GM12878 (cell line): ENCODE data around the gene SCN4A. TPM values are rescaled to one million over a fixed set of nuclear protein-coding genes. Genes with fewer than 3 reads are reported as not detected.
"Not testable (repeated sequence)": the region's sequence is repeated elsewhere in the genome, so short reads cannot be mapped to it uniquely, and the experiment has no call there.

Experiments used
- ATAC-seq: fragments of 200-7000 bp; cut with Tn5 transposase; 3 replicates; pipeline ENCODE4 v1.9.1; 2020; ENCODE audit warnings: mild to moderate bottlenecking, moderate library complexity
- BruUV-seq: library from RNA; stranded (reverse); fragments of 400-500 nt; replicated peaks from 2 replicates; lab custom pipeline; 2021; lab: Mats Ljungman, UMichigan
- CTCF ChIA-PET: fragments of 300-600 bp; sonication (Branson Sonifier 250); formaldehyde crosslinking; extraction: SDS; loops from one replicate; lab custom pipeline; 2021; ENCODE audit warnings: inconsistent platforms; lab: Yijun Ruan, JAX
- POLR2A ChIA-PET: fragments of 350-600 bp; formaldehyde crosslinking; extraction: SDS; loops from one replicate; lab custom pipeline; 2021; ENCODE audit warnings: inconsistent platforms; lab: Charles Lee
- RAD21 ChIA-PET: fragments of 300-600 bp; sonication (Branson Sonifier 250); formaldehyde crosslinking; loops from one replicate; lab custom pipeline; 2023; ENCODE audit warnings: antibody characterized with exemption; ENCODE audit not compliant: unreplicated experiment; lab: Charles Lee
- SMC1A ChIA-PET: fragments of 300-600 bp; sonication (Branson Sonifier 250); formaldehyde crosslinking; loops from one replicate; lab custom pipeline; 2023; ENCODE audit not compliant: unreplicated experiment, uncharacterized antibody; lab: Charles Lee
- DNase-seq: peaks from one replicate; pipeline ENCODE4 v3.0.0-alpha.2; 2011; ENCODE audit warnings: low read depth, low spot score
- FAIRE-seq: peaks from 3 replicates; lab custom pipeline; 2011; peaks lifted over from hg19 to GRCh38; lab: Jason Lieb, UNC
- H2AFZ ChIP-seq: 2 replicates; pipeline ENCODE4 v1.6.0; 2011; ENCODE audit warnings: low read depth, low read length, control low read depth; ENCODE audit not compliant: control insufficient read depth
- H3K27ac ChIP-seq: 2 replicates; pipeline ENCODE4 v1.5.1; 2011; ENCODE audit warnings: control low read depth; ENCODE audit not compliant: control insufficient read depth, insufficient read depth
- H3K27me3 ChIP-seq, 2 experiments: replicated peaks in 1 of 2; 2 replicates each; pipeline versions ENCODE4 v1.6.0 to v1.6.1; 2011; ENCODE audit warnings: low read length in 1 of 2; ENCODE audit not compliant: control insufficient read depth in 2 of 2, insufficient read depth in 2 of 2
- H3K36me3 ChIP-seq, 2 experiments: 2 replicates each; pipeline ENCODE4 v1.5.1; 2011; ENCODE audit warnings: low read length in 1 of 2; ENCODE audit not compliant: control insufficient read depth in 2 of 2, insufficient read depth in 2 of 2
- H3K4me1 ChIP-seq: 2 replicates; pipeline ENCODE4 v1.6.1; 2011; ENCODE audit warnings: mild to moderate bottlenecking, low read length, moderate library complexity, mixed read lengths; ENCODE audit not compliant: control insufficient read depth, insufficient read depth
- H3K4me2 ChIP-seq: 2 replicates; pipeline ENCODE4 v1.6.0; 2011; ENCODE audit warnings: control low read depth; ENCODE audit not compliant: control insufficient read depth, insufficient read depth
- H3K4me3 ChIP-seq: fragments of 200-600 bp; sonication (generic); 2 replicates; pipeline ENCODE4 v1.5.1; 2016
- H3K79me2 ChIP-seq: 2 replicates; pipeline ENCODE4 v1.6.0; 2011; ENCODE audit warnings: low read length; ENCODE audit not compliant: control insufficient read depth, insufficient read depth
- H3K9ac ChIP-seq: 2 replicates; pipeline ENCODE4 v1.8.0; 2011; ENCODE audit warnings: low read length, control low read depth, mixed read lengths; ENCODE audit not compliant: control insufficient read depth, insufficient read depth
- H3K9me3 ChIP-seq: replicated peaks from 3 replicates; pipeline ENCODE4 v1.5.1; 2011; ENCODE audit warnings: mild to moderate bottlenecking, low read length; ENCODE audit not compliant: control insufficient read depth, insufficient read depth
- H4K20me1 ChIP-seq: 2 replicates; pipeline ENCODE4 v1.6.0; 2011; ENCODE audit not compliant: control insufficient read depth, insufficient read depth
- WGBS: methylation state at CpG from one replicate; pipeline ENCODE4 v1.1.6; 2016; ENCODE audit warnings: low lambda C conversion rate; ENCODE audit not compliant: insufficient replicate concordance, insufficient coverage; ENCODE audit errors: missing lambda C conversion rate; 5-methylcytosine and 5-hydroxymethylcytosine counted together
- in situ Hi-C: fragments of 300-500 bp; cut with MboI; formaldehyde crosslinking; loops from 9 replicates; pipeline ENCODE4 v1.14.3; 2018; ENCODE audit warnings: mixed read lengths
- intact Hi-C: fragments of 100-400 bp; cut with micrococcal nuclease; formaldehyde crosslinking; loops from one replicate; pipeline ENCODE4 v1.14.2; 2022; ENCODE audit not compliant: unreplicated experiment
- polyA plus RNA-seq, 11 experiments: library from polyadenylated mRNA; depleted of rRNA in 4 of 11; unstranded in 6 of 11; stranded (reverse) in 5 of 11; fragments of >200 nt; fragmentation: Nextera tagmentation in 4 of 11; fragmentation: Illumina TruSeq in 1 of 11; extraction: Ambion mirVana in 4 of 11; extraction: Trizol in 1 of 11; gene quantifications; 1 replicate in 1 of 11; 2 replicates in 10 of 11; pipeline versions ENCODE4 v1.2.1 to v1.2.3, GENCODE V29; 2011 to 2016; ENCODE audit warnings: inconsistent platforms in 2 of 11, missing spikeins in 2 of 11, low read depth in 1 of 11
- total RNA-seq, 4 experiments: library from RNA; depleted of rRNA in 3 of 4; stranded (reverse); fragments of >200 nt in 3 of 4; fragmentation: Illumina TruSeq in 1 of 4; extraction: Trizol in 1 of 4; gene quantifications; 2 replicates each; pipeline versions ENCODE4 v1.2.1 to v1.2.3, GENCODE V29; 2013 to 2021
- TF ChIP-seq, protein P1 (sequence below), 3 experiments: IDR thresholded peaks in 2 of 3; conservative IDR thresholded peaks in 1 of 3; 2 replicates each; pipeline ENCODE4 v1.5.1; 2011; ENCODE audit warnings: low read depth in 3 of 3, low read length in 3 of 3, mild to moderate bottlenecking in 3 of 3, control low read depth in 2 of 3, moderate library complexity in 2 of 3, inconsistent platforms in 1 of 3, mixed read lengths in 1 of 3; ENCODE audit not compliant: control insufficient read depth in 2 of 3, insufficient read depth in 1 of 3; ENCODE audit errors: extremely low read depth in 1 of 3

The SCN4A gene
- total and polyA plus RNA-seq, 10 of the 15 experiments (the other 5 are each of a cell fraction or from before 2014, with no cell fraction given): under 0.01 to 0.15 (median 0.07) TPM; not detected in 4

DNA sequence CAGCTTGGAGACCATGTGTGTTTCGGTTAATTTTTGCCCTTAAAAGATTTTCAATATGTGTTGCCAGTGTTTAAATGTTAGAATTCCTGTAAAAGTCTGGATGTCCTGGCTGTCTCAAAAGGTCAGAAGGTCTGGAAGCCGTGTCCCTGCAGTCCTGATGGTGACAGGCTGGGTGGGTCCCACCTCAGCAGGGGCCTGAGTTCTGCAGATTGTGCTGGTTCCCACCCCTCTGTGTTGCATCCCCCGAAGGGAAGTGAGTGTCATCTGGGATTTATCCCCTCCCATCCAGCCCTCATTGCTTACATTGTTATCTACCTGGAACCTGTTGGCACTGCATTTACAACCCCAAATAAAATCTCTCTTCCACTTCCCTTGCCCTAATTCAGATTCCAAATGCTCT is 78.7 kb downstream of the SCN4A start:
- WGBS: 0% methylated on average over 3 of the region's 3 CpGs
- DNase-seq, H3K4me3 ChIP-seq, H3K4me1 ChIP-seq, H4K20me1 ChIP-seq, H3K27me3 ChIP-seq, POLR2A ChIA-PET, SMC1A ChIA-PET, H3K9ac ChIP-seq, H3K27ac ChIP-seq, in situ Hi-C loops, H3K79me2 ChIP-seq, ATAC-seq, H2AFZ ChIP-seq, BruUV-seq, H3K4me2 ChIP-seq, RAD21 ChIA-PET, H3K9me3 ChIP-seq, intact Hi-C loops, FAIRE-seq, H3K36me3 ChIP-seq: not testable (repeated sequence)
- CTCF ChIA-PET: interaction anchor here (1.0 kb wide), 1 partner anchor 13 kb away, joined by 6 read pairs; the partner anchor contains the start of gene GH2

GRCh38 chr17:63892316-63893037 is 80.2 kb downstream of the SCN4A start:
- H2AFZ ChIP-seq, H3K27me3 ChIP-seq, H3K79me2 ChIP-seq, POLR2A ChIA-PET, H3K4me1 ChIP-seq, H3K9ac ChIP-seq, BruUV-seq, H3K4me3 ChIP-seq, RAD21 ChIA-PET, H3K9me3 ChIP-seq, H3K27ac ChIP-seq, intact Hi-C loops, H3K36me3 ChIP-seq, DNase-seq, in situ Hi-C loops, FAIRE-seq, H3K4me2 ChIP-seq, H4K20me1 ChIP-seq: not testable (repeated sequence)
- ChIA-PET CTCF (interaction anchor here (0.9 to 1.2 kb wide), 5 partner anchors 8 to 61 kb away, joined by 3 to 7 read pairs (median 4); partner anchors contain the start of gene CSHL1), SMC1A (interaction anchor here (1.1 kb wide), 1 partner anchor 182 kb away, joined by 4 read pairs; no protein-coding TSS in a partner anchor)
- TF ChIP-seq, protein P1, sequence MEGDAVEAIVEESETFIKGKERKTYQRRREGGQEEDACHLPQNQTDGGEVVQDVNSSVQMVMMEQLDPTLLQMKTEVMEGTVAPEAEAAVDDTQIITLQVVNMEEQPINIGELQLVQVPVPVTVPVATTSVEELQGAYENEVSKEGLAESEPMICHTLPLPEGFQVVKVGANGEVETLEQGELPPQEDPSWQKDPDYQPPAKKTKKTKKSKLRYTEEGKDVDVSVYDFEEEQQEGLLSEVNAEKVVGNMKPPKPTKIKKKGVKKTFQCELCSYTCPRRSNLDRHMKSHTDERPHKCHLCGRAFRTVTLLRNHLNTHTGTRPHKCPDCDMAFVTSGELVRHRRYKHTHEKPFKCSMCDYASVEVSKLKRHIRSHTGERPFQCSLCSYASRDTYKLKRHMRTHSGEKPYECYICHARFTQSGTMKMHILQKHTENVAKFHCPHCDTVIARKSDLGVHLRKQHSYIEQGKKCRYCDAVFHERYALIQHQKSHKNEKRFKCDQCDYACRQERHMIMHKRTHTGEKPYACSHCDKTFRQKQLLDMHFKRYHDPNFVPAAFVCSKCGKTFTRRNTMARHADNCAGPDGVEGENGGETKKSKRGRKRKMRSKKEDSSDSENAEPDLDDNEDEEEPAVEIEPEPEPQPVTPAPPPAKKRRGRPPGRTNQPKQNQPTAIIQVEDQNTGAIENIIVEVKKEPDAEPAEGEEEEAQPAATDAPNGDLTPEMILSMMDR (IDR thresholded peaks at IDR 0.05 in 2 of 3, conservative IDR thresholded peaks at IDR 0.05 in 1 of 3; ENCODE audit: control insufficient read depth in 2 of 3, extremely low read depth in 1 of 3, insufficient read depth in 1 of 3, low read depth in 3 of 3, low read length in 3 of 3): 0 out of 6 replicates have a peak, but pooled peaks of 1 of the 3 experiments have one; percentile 8
- ATAC-seq: peak; percentile 45; the same call in 1 of the 3 replicates
- 43% methylated on average over 11 of the region's 11 CpGs for WGBS
